HG03108 (cell line): ENCODE data around the gene CNNM2.

Source experiments
- ATAC-seq: cut with Tn5 transposase; IDR thresholded peaks from one replicate; pipeline ENCODE4 v1.9.1; 2021; ENCODE audit warnings: moderate library complexity; ENCODE audit not compliant: unreplicated experiment

The CNNM2 gene

GRCh38 chr10:102917962-102918816, at the start of gene CNNM2:
Gene CNNM2, plus strand, starts transcription at chr10:102918294. Its CDS starts 187 bp downstream, at chr10:102918481.
- ATAC-seq = peak; percentile 88

- ATAC-seq = no peak
These were observed 49.2 kb upstream of the CNNM2 start for GRCh38 chr10:102868911-102869257.

GRCh38 chr10:102869258-102870198, 48.6 kb upstream of the CNNM2 start, which contains the start of gene AS3MT:
Gene AS3MT, plus strand, starts transcription at chr10:102869470. Its CDS starts 123 bp downstream, at chr10:102869593.
- ATAC-seq = no peak

- no peak for ATAC-seq
These were observed 47.9 kb upstream of the CNNM2 start for GRCh38 chr10:102870221-102870620.

GRCh38 chr10:102872163-102872562, 45.9 kb upstream of the CNNM2 start:
- no peak for ATAC-seq

- no peak for ATAC-seq
These were observed 41.3 kb upstream of the CNNM2 start for GRCh38 chr10:102876747-102877153.

GRCh38 chr10:102878629-102879028, 39.5 kb upstream of the CNNM2 start:
- no peak for ATAC-seq

GRCh38 chr10:102880256-102880655, 37.8 kb upstream of the CNNM2 start:
- ATAC-seq = no peak

GRCh38 chr10:102888048-102888447, 30.0 kb upstream of the CNNM2 start:
- no peak for ATAC-seq

- no peak for ATAC-seq
These were observed 23.5 kb upstream of the CNNM2 start for GRCh38 chr10:102894466-102895213.

- no peak for ATAC-seq
These were observed 18.1 kb upstream of the CNNM2 start for GRCh38 chr10:102900006-102900405.

GRCh38 chr10:102904346-102904745, 13.7 kb upstream of the CNNM2 start:
- no peak for ATAC-seq

GRCh38 chr10:102906507-102906906, 11.6 kb upstream of the CNNM2 start:
- no peak for ATAC-seq

- ATAC-seq = no peak
These were observed 3.3 kb upstream of the CNNM2 start for GRCh38 chr10:102914781-102915180.

GRCh38 chr10:102916173-102916572, 1.9 kb upstream of the CNNM2 start:
- ATAC-seq = no peak

GRCh38 chr10:102917314-102917961, 656 bp upstream of the CNNM2 start:
- ATAC-seq = peak; percentile 33

GRCh38 chr10:102918817-102919245, 737 bp downstream of the CNNM2 start:
- no peak for ATAC-seq

- ATAC-seq = no peak
These were observed 1.3 kb downstream of the CNNM2 start for GRCh38 chr10:102919246-102919959.

GRCh38 chr10:102919992-102920739, 2.1 kb downstream of the CNNM2 start:
- ATAC-seq = no peak
